Loucy (cell line): ENCODE results near the gene ANO10.

ENCODE experiments used
- EZH2phosphoT487 ChIP-seq: fragments of 200-600 bp; IDR thresholded peaks from 2 replicates; pipeline ENCODE4 v1.6.1; 2018; ENCODE audit warnings: antibody characterized with exemption, mild to moderate bottlenecking, moderate library complexity, borderline replicate concordance
- TF ChIP-seq, protein P1 (sequence below): fragments of 200-600 bp; sonication (generic); conservative IDR thresholded peaks from 2 replicates; pipeline ENCODE4 v1.5.1; 2014; ENCODE audit warnings: mild to moderate bottlenecking, antibody characterized with exemption, low read length

DNA sequence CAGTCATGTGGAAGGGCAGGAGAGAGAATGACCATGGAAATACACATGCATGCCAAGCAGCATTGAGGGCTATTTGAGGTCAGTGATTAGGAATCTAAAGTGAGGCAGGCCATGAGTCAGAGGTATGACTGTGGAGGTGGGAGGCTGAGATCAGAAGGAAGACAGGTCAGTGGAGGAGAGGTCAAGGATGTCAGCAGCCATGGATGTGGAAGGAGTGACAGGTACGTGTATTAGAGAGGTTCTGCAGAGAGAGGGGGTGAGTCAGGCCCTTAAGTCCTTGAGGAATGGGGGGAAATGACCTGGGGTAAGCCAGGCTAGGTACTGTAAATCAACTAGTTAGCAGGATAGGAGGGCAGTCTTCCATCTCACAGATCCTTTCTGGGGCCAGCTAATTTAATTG is 166.6 kb downstream of the ANO10 start:
- TF ChIP-seq, protein P1, sequence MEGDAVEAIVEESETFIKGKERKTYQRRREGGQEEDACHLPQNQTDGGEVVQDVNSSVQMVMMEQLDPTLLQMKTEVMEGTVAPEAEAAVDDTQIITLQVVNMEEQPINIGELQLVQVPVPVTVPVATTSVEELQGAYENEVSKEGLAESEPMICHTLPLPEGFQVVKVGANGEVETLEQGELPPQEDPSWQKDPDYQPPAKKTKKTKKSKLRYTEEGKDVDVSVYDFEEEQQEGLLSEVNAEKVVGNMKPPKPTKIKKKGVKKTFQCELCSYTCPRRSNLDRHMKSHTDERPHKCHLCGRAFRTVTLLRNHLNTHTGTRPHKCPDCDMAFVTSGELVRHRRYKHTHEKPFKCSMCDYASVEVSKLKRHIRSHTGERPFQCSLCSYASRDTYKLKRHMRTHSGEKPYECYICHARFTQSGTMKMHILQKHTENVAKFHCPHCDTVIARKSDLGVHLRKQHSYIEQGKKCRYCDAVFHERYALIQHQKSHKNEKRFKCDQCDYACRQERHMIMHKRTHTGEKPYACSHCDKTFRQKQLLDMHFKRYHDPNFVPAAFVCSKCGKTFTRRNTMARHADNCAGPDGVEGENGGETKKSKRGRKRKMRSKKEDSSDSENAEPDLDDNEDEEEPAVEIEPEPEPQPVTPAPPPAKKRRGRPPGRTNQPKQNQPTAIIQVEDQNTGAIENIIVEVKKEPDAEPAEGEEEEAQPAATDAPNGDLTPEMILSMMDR: no peak
- TF ChIP-seq EZH2phosphoT487: no peak
